T-helper 1 cell treated with Interleukin-12 subunit alpha and Interleukin-12 subunit beta and Interleukin-4 antibody, amounts not matched to agents 30 μg/mL and 1 μg/mL, for 36 hours (primary cell): ENCODE results near the gene CCDC97.
"Not testable (repeated sequence)": the region's sequence is repeated elsewhere in the genome, so short reads cannot be mapped to it uniquely, and the experiment has no call there.

Experiments
- H3K27ac Mint-ChIP-seq: one replicate; pipeline ENCODE4 v1.8.0; 2021; ENCODE audit warnings: mild to moderate bottlenecking, mixed read lengths
- H3K27me3 Mint-ChIP-seq: one replicate; pipeline ENCODE4 v1.8.0; 2021; ENCODE audit warnings: low read depth, mixed read lengths
- H3K36me3 Mint-ChIP-seq: one replicate; pipeline ENCODE4 v1.8.0; 2021; ENCODE audit warnings: low read depth, mixed read lengths
- H3K4me1 Mint-ChIP-seq: one replicate; pipeline ENCODE4 v1.8.0; 2021; ENCODE audit warnings: low read depth, mixed read lengths
- H3K4me3 Mint-ChIP-seq: one replicate; pipeline ENCODE4 v1.8.0; 2021; ENCODE audit warnings: mild to moderate bottlenecking, moderate library complexity, mixed read lengths
- H3K9me3 Mint-ChIP-seq: one replicate; pipeline ENCODE4 v1.8.0; 2021; ENCODE audit warnings: mixed read lengths

The CCDC97 gene

GRCh38 chr19:41366089-41366488, 56.1 kb downstream of the CCDC97 start:
- no peaks in the 10 kb centered on the region for H3K9me3 Mint-ChIP-seq
- peaks cover 12% of the 10 kb centered on the region for H3K4me1 Mint-ChIP-seq
- peaks cover 4% of the 10 kb centered on the region for H3K36me3 Mint-ChIP-seq
- no peak overlapping the region for H3K27ac Mint-ChIP-seq
- H3K27me3 Mint-ChIP-seq, result no peaks in the 10 kb centered on the region
- peak overlapping the region; percentile 3 for H3K4me3 Mint-ChIP-seq

GRCh38 chr19:41367848-41368301, 57.9 kb downstream of the CCDC97 start:
- H3K4me3 Mint-ChIP-seq, result no peak overlapping the region

GRCh38 chr19:41369769-41370168, 59.8 kb downstream of the CCDC97 start:
- Mint-ChIP-seq H3K27me3 (no peaks in the 10 kb centered on the region), H3K27ac (no peak overlapping the region), H3K4me3 (no peak overlapping the region), H3K4me1 (peaks cover 6% of the 10 kb centered on the region), H3K36me3 (peaks cover 3% of the 10 kb centered on the region), H3K9me3 (no peaks in the 10 kb centered on the region)

More at GRCh38 chr19:41367848-41368301, 57.9 kb downstream of the CCDC97 start:
- peaks cover 13% of the 10 kb centered on the region for H3K4me1 Mint-ChIP-seq
- H3K9me3 Mint-ChIP-seq, result no peaks in the 10 kb centered on the region
- no peaks in the 10 kb centered on the region for H3K27me3 Mint-ChIP-seq
- peaks cover 7% of the 10 kb centered on the region for H3K36me3 Mint-ChIP-seq
- H3K27ac Mint-ChIP-seq, result no peak overlapping the region

GRCh38 chr19:41371119-41371518, 61.1 kb downstream of the CCDC97 start:
- not testable (repeated sequence) for H3K27me3 Mint-ChIP-seq, H3K9me3 Mint-ChIP-seq, H3K4me3 Mint-ChIP-seq, H3K4me1 Mint-ChIP-seq, H3K36me3 Mint-ChIP-seq, H3K27ac Mint-ChIP-seq

GRCh38 chr19:41371541-41371940, 61.6 kb downstream of the CCDC97 start:
- Mint-ChIP-seq H3K27me3 (no peaks in the 10 kb centered on the region), H3K4me3 (no peak overlapping the region), H3K9me3 (no peaks in the 10 kb centered on the region), H3K4me1 (peaks cover 6% of the 10 kb centered on the region), H3K36me3 (peaks cover 3% of the 10 kb centered on the region), H3K27ac (no peak overlapping the region)

GRCh38 chr19:41372501-41372900, 62.5 kb downstream of the CCDC97 start:
- H3K4me3 Mint-ChIP-seq, result no peak overlapping the region
- no peaks in the 10 kb centered on the region for H3K27me3 Mint-ChIP-seq
- peaks cover 12% of the 10 kb centered on the region for H3K4me1 Mint-ChIP-seq
- H3K36me3 Mint-ChIP-seq, result peaks cover 3% of the 10 kb centered on the region
- no peaks in the 10 kb centered on the region for H3K9me3 Mint-ChIP-seq
- H3K27ac Mint-ChIP-seq, result no peak overlapping the region

GRCh38 chr19:41373993-41374392, 64.0 kb downstream of the CCDC97 start:
- Mint-ChIP-seq H3K9me3 (no peaks in the 10 kb centered on the region), H3K4me3 (no peak overlapping the region), H3K36me3 (peaks cover 3% of the 10 kb centered on the region), H3K4me1 (peaks cover 12% of the 10 kb centered on the region), H3K27ac (peak overlapping the region; percentile 31), H3K27me3 (no peaks in the 10 kb centered on the region)
